ENCODE measurements around the gene FBLN5.

FBLN5 gene

GRCh38 chr14:91945751-91946621 is 1.5 kb downstream of the FBLN5 start:
- DNase-seq = no peak

GRCh38 chr14:91942946-91943345 is 4.5 kb downstream of the FBLN5 start:
- DNase-seq = no peak

- DNase-seq = no peak
Observed at GRCh38 chr14:91942128-91942527, 5.4 kb downstream of the FBLN5 start.

GRCh38 chr14:91940209-91940608 is 7.3 kb downstream of the FBLN5 start:
- DNase-seq = no peak

- DNase-seq = no peak
Observed at GRCh38 chr14:91935586-91935985, 11.9 kb downstream of the FBLN5 start.

GRCh38 chr14:91934554-91935285 is 12.8 kb downstream of the FBLN5 start:
- no peak for DNase-seq

GRCh38 chr14:91931478-91932088 is 15.9 kb downstream of the FBLN5 start:
- no peak for DNase-seq

GRCh38 chr14:91929700-91930099 is 17.8 kb downstream of the FBLN5 start:
- peak; percentile 43 for DNase-seq

GRCh38 chr14:91927800-91928199 is 19.7 kb downstream of the FBLN5 start:
- no peak for DNase-seq

- no peak for DNase-seq
Observed at GRCh38 chr14:91927191-91927590, 20.3 kb downstream of the FBLN5 start.

- DNase-seq = no peak
Observed at GRCh38 chr14:91926131-91926890, 21.2 kb downstream of the FBLN5 start.

- no peak for DNase-seq
Observed at GRCh38 chr14:91925727-91926121, 21.8 kb downstream of the FBLN5 start.

- DNase-seq = peak; percentile 93
Observed at GRCh38 chr14:91925001-91925726, 22.3 kb downstream of the FBLN5 start.

GRCh38 chr14:91920526-91920925 is 27.0 kb downstream of the FBLN5 start:
- no peak for DNase-seq

- peak; percentile 72 for DNase-seq
Observed at GRCh38 chr14:91919814-91920213, 27.7 kb downstream of the FBLN5 start.

GRCh38 chr14:91918186-91918883 is 29.2 kb downstream of the FBLN5 start:
- peak; percentile 9 for DNase-seq

- DNase-seq = no peak
Observed at GRCh38 chr14:91912035-91912434, 35.5 kb downstream of the FBLN5 start.

- peak; percentile 25 for DNase-seq
Observed at GRCh38 chr14:91911474-91912032, 35.9 kb downstream of the FBLN5 start.

GRCh38 chr14:91910196-91910595 is 37.3 kb downstream of the FBLN5 start:
- no peak for DNase-seq

- no peak for DNase-seq
Observed at GRCh38 chr14:91906374-91906773, 41.1 kb downstream of the FBLN5 start.

GRCh38 chr14:91904956-91905645 is 42.4 kb downstream of the FBLN5 start:
- no peak for DNase-seq
